Measurements from ENCODE around the gene SIK1.
A peak's percentile ranks its signal among the peaks of the same experiment; 100 is the strongest.
"Not testable (repeated sequence)": the region's sequence is repeated elsewhere in the genome, so short reads cannot be mapped to it uniquely, and the experiment has no call there.

Gene SIK1

GRCh38 chr21:43439316-43440075 is 12.6 kb upstream of the SIK1 start:
- DNase-seq, result not testable (repeated sequence)

- DNase-seq, result not testable (repeated sequence)
Measured at GRCh38 chr21:43436272-43436671, 9.3 kb upstream of the SIK1 start.

- not testable (repeated sequence) for DNase-seq
Measured at GRCh38 chr21:43433340-43434136, 6.6 kb upstream of the SIK1 start.

- not testable (repeated sequence) for DNase-seq
Measured at GRCh38 chr21:43430830-43431416, 4.0 kb upstream of the SIK1 start.

- not testable (repeated sequence) for DNase-seq
Measured at GRCh38 chr21:43428964-43429363, 2.0 kb upstream of the SIK1 start.

GRCh38 chr21:43427242-43427559 is 270 bp upstream of the SIK1 start:
- not testable (repeated sequence) for DNase-seq

GRCh38 chr21:43426004-43426403 is 927 bp downstream of the SIK1 start:
- not testable (repeated sequence) for DNase-seq

GRCh38 chr21:43419475-43419874 is 7.5 kb downstream of the SIK1 start:
- DNase-seq, result not testable (repeated sequence)

- DNase-seq, result not testable (repeated sequence)
Measured at GRCh38 chr21:43414576-43414975, 12.4 kb downstream of the SIK1 start.

GRCh38 chr21:43412020-43412788 is 14.7 kb downstream of the SIK1 start:
- DNase-seq, result not testable (repeated sequence)

- not testable (repeated sequence) for DNase-seq
Measured at GRCh38 chr21:43410456-43411068, 16.4 kb downstream of the SIK1 start.

GRCh38 chr21:43407139-43407538 is 19.8 kb downstream of the SIK1 start:
- not testable (repeated sequence) for DNase-seq

GRCh38 chr21:43404450-43404849 is 22.5 kb downstream of the SIK1 start:
- DNase-seq, result not testable (repeated sequence)

- DNase-seq, result peak in 1 of 5 donors; percentile 0
Measured at GRCh38 chr21:43403651-43404430, 23.1 kb downstream of the SIK1 start.

GRCh38 chr21:43401125-43401524 is 25.8 kb downstream of the SIK1 start:
- not testable (repeated sequence) for DNase-seq

GRCh38 chr21:43399595-43400015 is 27.3 kb downstream of the SIK1 start:
- DNase-seq, result not testable (repeated sequence)

GRCh38 chr21:43399136-43399535 is 27.8 kb downstream of the SIK1 start:
- not testable (repeated sequence) for DNase-seq

GRCh38 chr21:43398533-43398932 is 28.4 kb downstream of the SIK1 start:
- not testable (repeated sequence) for DNase-seq

- not testable (repeated sequence) for DNase-seq
Measured at GRCh38 chr21:43398000-43398399, 28.9 kb downstream of the SIK1 start.

GRCh38 chr21:43397439-43397808 is 29.5 kb downstream of the SIK1 start:
- DNase-seq, result not testable (repeated sequence)

GRCh38 chr21:43396788-43397438 is 30.0 kb downstream of the SIK1 start:
- DNase-seq, result not testable (repeated sequence)
